IMR-90 (cell line): ENCODE results near the gene SECISBP2. TPM values are rescaled to one million over a fixed set of nuclear protein-coding genes. Genes with fewer than 3 reads are reported as not detected.
A peak's percentile ranks its signal among the peaks of the same experiment; 100 is the strongest.

Experiments used
- ATAC-seq: fragments of 200-7000 bp; cut with Tn5 transposase; 2 replicates; pipeline ENCODE4 v1.9.1; 2020; ENCODE audit warnings: low read depth, mild to moderate bottlenecking, moderate library complexity
- BruUV-seq: library from RNA; stranded (reverse); fragments of 400-500 nt; replicated peaks from 2 replicates; lab custom pipeline; 2021; lab: Mats Ljungman, UMichigan
- CTCF ChIA-PET: fragments of 300-600 bp; formaldehyde crosslinking; extraction: SDS; loops from one replicate; lab custom pipeline; 2021; ENCODE audit warnings: antibody characterized with exemption; lab: Yijun Ruan, JAX
- POLR2A ChIA-PET: fragments of 300-600 bp; sonication (Branson Sonifier 250); formaldehyde crosslinking; loops from one replicate; lab custom pipeline; 2022; ENCODE audit warnings: antibody characterized with exemption; ENCODE audit not compliant: unreplicated experiment; lab: Charles Lee
- DNase-seq: peaks from one replicate; pipeline ENCODE4 v3.0.0; 2013
- H2AFZ ChIP-seq: replicated peaks from 2 replicates; pipeline ENCODE3; 2013; ENCODE audit warnings: low read length, mild to moderate bottlenecking; ENCODE audit not compliant: poor library complexity
- H2AK5ac ChIP-seq: 2 replicates; pipeline ENCODE4 v1.6.1; 2013; ENCODE audit warnings: low read depth, low read length, inconsistent platforms
- H2AK9ac ChIP-seq: replicated peaks from 2 replicates; pipeline ENCODE3; 2013; ENCODE audit warnings: mild to moderate bottlenecking, low read depth, low read length, moderate library complexity; ENCODE audit not compliant: poor library complexity
- H2BK120ac ChIP-seq: 2 replicates; pipeline ENCODE4 v1.6.1; 2013; ENCODE audit warnings: low read depth, low read length, inconsistent platforms
- H2BK15ac ChIP-seq: 3 replicates; pipeline ENCODE4 v1.6.1; 2013; ENCODE audit warnings: low read depth, low read length, inconsistent platforms
- H2BK20ac ChIP-seq: 2 replicates; pipeline ENCODE4 v1.6.1; 2013; ENCODE audit warnings: low read depth, mild to moderate bottlenecking, inconsistent platforms, low read length, moderate library complexity
- H2BK5ac ChIP-seq: 2 replicates; pipeline ENCODE4 v1.6.1; 2013; ENCODE audit warnings: mild to moderate bottlenecking, low read depth, low read length, inconsistent platforms; ENCODE audit not compliant: poor library complexity, severe bottlenecking
- H3K14ac ChIP-seq: replicated peaks from 2 replicates; pipeline ENCODE4 v1.6.1; 2013; ENCODE audit warnings: low read depth, low read length, inconsistent platforms
- H3K18ac ChIP-seq: 2 replicates; pipeline ENCODE4 v1.6.1; 2013; ENCODE audit warnings: low read depth, low read length, control low read depth
- H3K23ac ChIP-seq: 2 replicates; pipeline ENCODE4 v1.6.1; 2013; ENCODE audit warnings: low read depth, low read length, inconsistent platforms
- H3K27ac ChIP-seq: 2 replicates; pipeline ENCODE4 v1.5.1; 2013; ENCODE audit warnings: mild to moderate bottlenecking, control low read depth, low read length; ENCODE audit not compliant: insufficient read depth
- H3K27me3 ChIP-seq: 2 replicates; pipeline ENCODE4 v1.6.1; 2013; ENCODE audit warnings: low read length; ENCODE audit not compliant: control insufficient read depth, insufficient read depth
- H3K36me3 ChIP-seq: 2 replicates; pipeline ENCODE4 v1.6.1; 2013; ENCODE audit warnings: low read length, mixed read lengths; ENCODE audit not compliant: control insufficient read depth, insufficient read depth
- H3K4ac ChIP-seq: 2 replicates; pipeline ENCODE4 v1.6.1; 2013; ENCODE audit warnings: low read depth, low read length, inconsistent platforms
- H3K4me1 ChIP-seq: 2 replicates; pipeline ENCODE4 v1.6.1; 2013; ENCODE audit warnings: low read length, mixed read lengths; ENCODE audit not compliant: control insufficient read depth, insufficient read depth
- H3K4me2 ChIP-seq: 2 replicates; pipeline ENCODE4 v1.6.1; 2013; ENCODE audit warnings: low read depth, mild to moderate bottlenecking, control low read depth, low read length, moderate library complexity
- H3K4me3 ChIP-seq: 2 replicates; pipeline ENCODE4 v1.5.1; 2013; ENCODE audit warnings: low read depth, mild to moderate bottlenecking, control low read depth, low read length, moderate library complexity; ENCODE audit not compliant: insufficient read depth
- H3K56ac ChIP-seq: 2 replicates; pipeline ENCODE4 v1.6.1; 2013; ENCODE audit warnings: low read length, inconsistent platforms; ENCODE audit not compliant: insufficient read depth; ENCODE audit errors: extremely low read depth
- H3K79me1 ChIP-seq, 2 experiments: 2 replicates each; pipeline ENCODE4 v1.6.1; 2013; ENCODE audit warnings: low read length in 2 of 2, inconsistent platforms in 1 of 2, low read depth in 1 of 2
- H3K9ac ChIP-seq: 2 replicates; pipeline ENCODE4 v1.6.1; 2013; ENCODE audit warnings: low read depth, low read length, control low read depth
- H3K9me1 ChIP-seq: 2 replicates; pipeline ENCODE4 v1.6.1; 2013; ENCODE audit warnings: low read length, inconsistent platforms; ENCODE audit not compliant: insufficient read depth
- H3K9me3 ChIP-seq: 2 replicates; pipeline ENCODE4 v1.6.1; 2013; ENCODE audit warnings: low read length; ENCODE audit not compliant: control insufficient read depth, insufficient read depth
- H4K20me1 ChIP-seq: 2 replicates; pipeline ENCODE4 v1.6.1; 2013; ENCODE audit warnings: low read length, inconsistent platforms; ENCODE audit not compliant: insufficient read depth
- H4K5ac ChIP-seq: 2 replicates; pipeline ENCODE4 v1.6.1; 2013; ENCODE audit warnings: mild to moderate bottlenecking, low read depth, low read length, control low read depth
- H4K8ac ChIP-seq, 2 experiments: 2 replicates each; pipeline ENCODE4 v1.6.1; 2013; ENCODE audit warnings: low read depth in 2 of 2, low read length in 2 of 2, control low read depth in 1 of 2, inconsistent platforms in 1 of 2
- H4K91ac ChIP-seq: 2 replicates; pipeline ENCODE4 v1.6.1; 2013; ENCODE audit warnings: low read depth, low read length, inconsistent platforms; ENCODE audit not compliant: insufficient read depth
- BHLHE40 ChIP-seq: fragments of 150-350 bp; IDR thresholded peaks from 2 replicates; pipeline ENCODE4 v1.6.1; 2016; ENCODE audit warnings: mild to moderate bottlenecking, low read depth, low read length
- MAFK ChIP-seq: IDR thresholded peaks from 2 replicates; pipeline ENCODE4 v1.6.1; 2012; ENCODE audit warnings: low read depth, low read length, improper control_type of control experiment
- WGBS, 2 experiments: methylation state at CpG; one replicate each; pipeline versions ENCODE4 v1.1.5 to v1.1.7; 2013; ENCODE audit warnings: missing lambda C conversion rate in 2 of 2; ENCODE audit not compliant: insufficient read length in 1 of 2; ENCODE audit errors: extremely low coverage in 2 of 2; 5-methylcytosine and 5-hydroxymethylcytosine counted together
- dilution Hi-C: fragments of 300-500 bp; cut with HindIII; formaldehyde crosslinking; loops from one replicate; pipeline ENCODE4 v1.14.3; 2018; ENCODE audit warnings: low sequenced_read_pairs; ENCODE audit not compliant: unreplicated experiment
- in situ Hi-C: fragments of 300-500 bp; cut with MboI; formaldehyde crosslinking; loops from 3 replicates; pipeline ENCODE4 v1.14.3; 2019; ENCODE audit warnings: low sequenced_read_pairs, inconsistent platforms, mixed read lengths
- intact Hi-C: fragments of 100-400 bp; cut with micrococcal nuclease; formaldehyde crosslinking; loops from 2 replicates; pipeline ENCODE4 v1.10.0; 2022
- polyA plus RNA-seq, 3 experiments: library from polyadenylated mRNA; depleted of rRNA; stranded (reverse); fragments of >200 nt; gene quantifications; 2 replicates each; pipeline ENCODE4 v1.2.3, GENCODE V29; 2012; ENCODE audit warnings: low replicate concordance in 1 of 3
- total RNA-seq: library from RNA; depleted of rRNA; stranded (reverse); fragments of >200 nt; gene quantifications from 2 replicates; pipeline ENCODE4 v1.2.3, GENCODE V29; 2012
- TF ChIP-seq, protein P1 (sequence below): conservative IDR thresholded peaks from 2 replicates; pipeline ENCODE4 v1.5.1; 2012; ENCODE audit warnings: mild to moderate bottlenecking, low read depth, low read length, improper control_type of control experiment

The SECISBP2 gene
- total and polyA plus RNA-seq, 2 of the 4 experiments (the other 2 are of a cell fraction), result 16.4 to 18.8 TPM

DNA sequence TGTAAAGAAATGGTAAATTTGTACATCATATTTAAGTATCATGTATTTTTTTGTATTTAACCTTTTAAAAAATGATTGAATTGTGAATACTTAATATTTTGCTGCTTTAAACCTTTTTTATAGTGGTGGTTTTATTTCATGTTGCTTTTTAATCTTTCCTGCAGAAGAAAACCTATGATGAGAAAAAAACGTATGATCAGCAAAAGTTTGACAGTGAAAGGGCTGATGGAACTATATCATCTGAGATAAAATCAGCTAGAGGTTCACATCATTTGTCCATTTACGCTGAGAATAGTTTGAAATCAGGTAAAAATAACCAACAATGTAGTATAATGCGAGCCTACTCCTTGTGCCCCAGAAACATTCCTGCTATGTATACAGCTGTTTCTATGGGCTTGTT is 7.4 kb downstream of the SECISBP2 start:
- Histone ChIP-seq H4K91ac (no peak overlapping the region), H3K79me1 (peaks cover 21 to 47% of the 10 kb centered on the region in 2 experiments), H3K36me3 (peaks cover 18% of the 10 kb centered on the region), H2BK5ac (no peak overlapping the region), H3K4me2 (no peak overlapping the region), H3K27me3 (no peaks in the 10 kb centered on the region), H3K18ac (no peak overlapping the region), H3K4ac (no peak overlapping the region), H3K27ac (no peak overlapping the region), H4K5ac (no peak overlapping the region), H4K8ac (no peak overlapping the region), H3K4me3 (no peak overlapping the region), H4K20me1 (peaks cover 13% of the 10 kb centered on the region), H2AK5ac (no peak overlapping the region), H3K9me1 (peaks cover 19% of the 10 kb centered on the region), H2AFZ (no peak overlapping the region), H3K4me1 (peaks cover 3% of the 10 kb centered on the region; the same call in 1 of the 2 replicates), H3K23ac (no peak overlapping the region), H2BK15ac (no peak overlapping the region), H2BK120ac (no peak overlapping the region), H2BK20ac (no peak overlapping the region), H3K14ac (no peak overlapping the region), H3K9ac (no peak overlapping the region), H2AK9ac (no peak overlapping the region), H3K56ac (no peak overlapping the region), H3K9me3 (no peaks in the 10 kb centered on the region)
- ATAC-seq (no peak), DNase-seq (no peak)
- no TSS peak for BruUV-seq
- no CpG with 5 or more reads among the region's 3 CpGs for WGBS, 2 experiments
- TF ChIP-seq MAFK (peak; percentile 67), BHLHE40 (no peak)
- TF ChIP-seq, protein P1, sequence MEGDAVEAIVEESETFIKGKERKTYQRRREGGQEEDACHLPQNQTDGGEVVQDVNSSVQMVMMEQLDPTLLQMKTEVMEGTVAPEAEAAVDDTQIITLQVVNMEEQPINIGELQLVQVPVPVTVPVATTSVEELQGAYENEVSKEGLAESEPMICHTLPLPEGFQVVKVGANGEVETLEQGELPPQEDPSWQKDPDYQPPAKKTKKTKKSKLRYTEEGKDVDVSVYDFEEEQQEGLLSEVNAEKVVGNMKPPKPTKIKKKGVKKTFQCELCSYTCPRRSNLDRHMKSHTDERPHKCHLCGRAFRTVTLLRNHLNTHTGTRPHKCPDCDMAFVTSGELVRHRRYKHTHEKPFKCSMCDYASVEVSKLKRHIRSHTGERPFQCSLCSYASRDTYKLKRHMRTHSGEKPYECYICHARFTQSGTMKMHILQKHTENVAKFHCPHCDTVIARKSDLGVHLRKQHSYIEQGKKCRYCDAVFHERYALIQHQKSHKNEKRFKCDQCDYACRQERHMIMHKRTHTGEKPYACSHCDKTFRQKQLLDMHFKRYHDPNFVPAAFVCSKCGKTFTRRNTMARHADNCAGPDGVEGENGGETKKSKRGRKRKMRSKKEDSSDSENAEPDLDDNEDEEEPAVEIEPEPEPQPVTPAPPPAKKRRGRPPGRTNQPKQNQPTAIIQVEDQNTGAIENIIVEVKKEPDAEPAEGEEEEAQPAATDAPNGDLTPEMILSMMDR, result no peak
- in situ Hi-C loops (no loop called here), dilution Hi-C loops (no loop called here), intact Hi-C loops (no loop called here)
- ChIA-PET POLR2A (no interaction called here), CTCF (interaction anchor here (2.5 kb wide), 1 partner anchor 223 kb away, joined by 9 read pairs; no protein-coding TSS in a partner anchor)
